GM21529 (cell line): ENCODE measurements around the gene SGCA.

ENCODE experiments used
- ATAC-seq: cut with Tn5 transposase; IDR thresholded peaks from one replicate; pipeline ENCODE4 v1.9.1; 2021; ENCODE audit not compliant: unreplicated experiment

The SGCA gene

GRCh38 chr17:50221266-50221863 is 55.6 kb downstream of the SGCA start:
- no peak for ATAC-seq

DNA sequence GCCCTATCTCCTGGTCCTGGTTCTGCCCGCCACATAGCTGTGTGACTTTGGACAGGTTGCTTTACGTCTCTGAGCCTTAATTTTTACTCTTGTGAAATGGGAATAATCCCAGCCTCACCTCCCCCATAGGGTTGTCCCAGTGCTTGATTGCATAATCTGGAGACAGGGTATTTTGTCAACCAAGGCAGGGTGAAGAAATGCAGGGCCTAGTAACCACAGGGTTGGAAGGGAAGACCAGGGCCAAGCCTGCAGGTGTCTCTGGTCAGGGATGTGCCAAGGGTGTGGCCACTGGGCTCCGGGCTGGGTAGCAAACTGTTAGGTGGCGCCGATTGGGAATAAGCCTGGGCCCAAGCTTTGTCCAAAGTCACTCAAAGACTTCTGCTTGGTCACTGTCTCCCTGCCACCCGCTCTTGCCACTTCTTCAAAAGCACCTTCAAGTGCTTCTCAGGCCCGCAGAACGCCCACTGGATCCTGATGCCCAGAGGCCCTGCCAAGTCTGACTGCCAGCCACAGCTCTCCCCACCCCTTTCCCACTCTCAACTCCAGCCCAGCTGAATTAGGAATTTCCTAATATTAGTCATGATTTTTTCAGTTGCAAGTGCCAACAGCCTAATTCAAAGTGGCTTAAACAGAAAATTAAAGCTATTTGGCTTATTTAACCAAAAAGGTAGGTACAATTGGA is 56.2 kb downstream of the SGCA start:
- ATAC-seq = no peak

DNA sequence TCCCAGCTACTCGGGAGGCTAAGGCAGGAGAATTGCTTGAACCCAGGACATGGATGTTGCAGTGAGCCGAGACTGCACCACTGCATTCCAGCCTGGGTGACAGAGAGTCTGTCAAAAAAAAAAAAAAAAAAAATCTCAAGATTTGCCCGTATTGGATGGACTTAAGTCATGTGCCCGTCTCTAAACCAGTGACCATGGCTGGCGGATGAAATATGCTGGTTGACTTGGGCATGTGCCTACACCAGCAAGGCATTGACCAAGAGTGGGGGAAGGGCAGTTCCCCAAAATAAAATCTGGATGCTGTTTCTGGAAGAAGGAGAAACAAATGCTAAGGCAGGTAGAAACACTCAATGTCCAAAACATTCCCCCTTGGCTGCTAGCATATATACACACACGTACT is 57.1 kb downstream of the SGCA start:
- no peak for ATAC-seq
